ENCODE results near the gene HIRA. TPM values are rescaled to one million over a fixed set of nuclear protein-coding genes. Genes with fewer than 3 reads are reported as not detected.
"Not testable (repeated sequence)": the region's sequence is repeated elsewhere in the genome, so short reads cannot be mapped to it uniquely, and the experiment has no call there.

The HIRA gene
- total RNA-seq, 5 donors from 2014 or later (not counting 1 experiment from before 2014, with no cell fraction given), result 24.4 to 31.4 (median 29.2) TPM

- CTCF ChIA-PET; H3K4me3 ChIP-seq (ENCODE audit: control insufficient read depth in 1 of 2, extremely low read depth in 1 of 2, low read length in 1 of 2); H3K27me3 Mint-ChIP-seq; ATAC-seq (replicated peaks in 1 of 4); DNase-seq; H3K4me3 Mint-ChIP-seq; POLR2A ChIA-PET; H3K27me3 ChIP-seq (replicated peaks in 1 of 2; ENCODE audit: control insufficient read depth in 2 of 2, extremely low read depth in 1 of 2, insufficient read depth in 2 of 2, low read length in 1 of 2); H3K9me3 ChIP-seq; H3K27ac ChIP-seq (ENCODE audit: low read length); H3K4me1 ChIP-seq (ENCODE audit: control insufficient read depth in 1 of 2, extremely low read depth in 1 of 2, insufficient read depth in 2 of 2, low read length in 2 of 2); H3K4me1 Mint-ChIP-seq; H3K27ac Mint-ChIP-seq: not testable (repeated sequence)
- 60% methylated on average over 2 of the region's 5 CpGs for WGBS (ENCODE audit: insufficient coverage)
- Mint-ChIP-seq H3K36me3 (peaks cover 59% of the 10 kb centered on the region), H3K9me3 (peaks cover 4 to 18% (median 17%) of the 10 kb centered on the region in 3 donors)
- peaks cover 26 to 36% of the 10 kb centered on the region in 2 donors for H3K36me3 ChIP-seq (ENCODE audit: control insufficient read depth in 2 of 2, extremely low read depth in 1 of 2, insufficient read depth in 1 of 2, low read length in 1 of 2)
Measured at GRCh38 chr22:19330205-19330604, 101.3 kb downstream of the HIRA start.

- Mint-ChIP-seq H3K36me3 (peaks cover 53% of the 10 kb centered on the region), H3K27ac (no peak overlapping the region), H3K9me3 (peaks cover 0 to 14% (median 14%) of the 10 kb centered on the region in 3 donors), H3K4me1 (no peaks in the 10 kb centered on the region), H3K27me3 (no peaks in the 10 kb centered on the region), H3K4me3 (no peak overlapping the region)
- DNase-seq, result no peak
- H3K36me3 ChIP-seq (ENCODE audit: control insufficient read depth in 2 of 2, extremely low read depth in 1 of 2, insufficient read depth in 1 of 2, low read length in 1 of 2), result peaks cover 26 to 34% of the 10 kb centered on the region in 2 donors
- no peaks in the 10 kb centered on the region for H3K27me3 ChIP-seq (replicated peaks in 1 of 2; ENCODE audit: control insufficient read depth in 2 of 2, extremely low read depth in 1 of 2, insufficient read depth in 2 of 2, low read length in 1 of 2)
- H3K27ac ChIP-seq (ENCODE audit: low read length), result no peak overlapping the region
- whole genome bisulfite sequencing (ENCODE audit: insufficient coverage), result 100% methylated on average over 2 of the region's 3 CpGs
- no peak for ATAC-seq (replicated peaks in 1 of 4)
- H3K4me1 ChIP-seq (ENCODE audit: control insufficient read depth in 1 of 2, extremely low read depth in 1 of 2, insufficient read depth in 2 of 2, low read length in 2 of 2), result no peaks in the 10 kb centered on the region
- CTCF ChIA-PET, result no interaction called here
- POLR2A ChIA-PET, result no interaction called here
- H3K9me3 ChIP-seq, result peaks cover 3% of the 10 kb centered on the region
- H3K4me3 ChIP-seq (ENCODE audit: control insufficient read depth in 1 of 2, extremely low read depth in 1 of 2, low read length in 1 of 2), result no peak overlapping the region
Measured at GRCh38 chr22:19329454-19329853, 102.1 kb downstream of the HIRA start.

GRCh38 chr22:19325296-19325948, 106.1 kb downstream of the HIRA start:
- H3K27me3 Mint-ChIP-seq, result no peaks in the 10 kb centered on the region
- Histone ChIP-seq H3K4me1 (ENCODE audit: control insufficient read depth in 1 of 2, extremely low read depth in 1 of 2, insufficient read depth in 2 of 2, low read length in 2 of 2) (no peaks in the 10 kb centered on the region), H3K27ac (ENCODE audit: low read length) (no peak overlapping the region), H3K27me3 (replicated peaks in 1 of 2; ENCODE audit: control insufficient read depth in 2 of 2, extremely low read depth in 1 of 2, insufficient read depth in 2 of 2, low read length in 1 of 2) (no peaks in the 10 kb centered on the region), H3K9me3 (no peaks in the 10 kb centered on the region), H3K36me3 (ENCODE audit: control insufficient read depth in 2 of 2, extremely low read depth in 1 of 2, insufficient read depth in 1 of 2, low read length in 1 of 2) (peaks cover 9 to 11% of the 10 kb centered on the region in 2 donors), H3K4me3 (ENCODE audit: control insufficient read depth in 1 of 2, extremely low read depth in 1 of 2, low read length in 1 of 2) (no peak overlapping the region)
- peaks cover 21% of the 10 kb centered on the region for H3K36me3 Mint-ChIP-seq
- WGBS (ENCODE audit: insufficient coverage), result no CpG with 5 or more reads among the region's 5 CpGs
- H3K27ac Mint-ChIP-seq, result no peak overlapping the region
- CTCF ChIA-PET, result no interaction called here
- no peaks in the 10 kb centered on the region for H3K4me1 Mint-ChIP-seq
- DNase-seq (no peak), ATAC-seq (replicated peaks in 1 of 4) (no peak)
- peaks cover 0 to 11% (median 5%) of the 10 kb centered on the region in 3 donors for H3K9me3 Mint-ChIP-seq
- H3K4me3 Mint-ChIP-seq, result no peak overlapping the region
- POLR2A ChIA-PET, result no interaction called here

GRCh38 chr22:19323420-19323819, 108.1 kb downstream of the HIRA start:
- DNase-seq; H3K4me3 Mint-ChIP-seq; POLR2A ChIA-PET; H3K27me3 Mint-ChIP-seq; H3K4me3 ChIP-seq (ENCODE audit: control insufficient read depth in 1 of 2, extremely low read depth in 1 of 2, low read length in 1 of 2); H3K9me3 ChIP-seq; H3K36me3 ChIP-seq (ENCODE audit: control insufficient read depth in 2 of 2, extremely low read depth in 1 of 2, insufficient read depth in 1 of 2, low read length in 1 of 2); H3K36me3 Mint-ChIP-seq; H3K4me1 ChIP-seq (ENCODE audit: control insufficient read depth in 1 of 2, extremely low read depth in 1 of 2, insufficient read depth in 2 of 2, low read length in 2 of 2); H3K27ac Mint-ChIP-seq; ATAC-seq (replicated peaks in 1 of 4); H3K27ac ChIP-seq (ENCODE audit: low read length); H3K27me3 ChIP-seq (replicated peaks in 1 of 2; ENCODE audit: control insufficient read depth in 2 of 2, extremely low read depth in 1 of 2, insufficient read depth in 2 of 2, low read length in 1 of 2); H3K4me1 Mint-ChIP-seq: not testable (repeated sequence)
- H3K9me3 Mint-ChIP-seq, result peaks cover 0 to 20% (median 13%) of the 10 kb centered on the region in 3 donors
- 97% methylated on average over 4 of the region's 6 CpGs for WGBS (ENCODE audit: insufficient coverage)
- CTCF ChIA-PET, result interaction anchor here in 1 of 2 donors (0.6 kb wide), 1 partner anchor 118 kb away, joined by 3 read pairs; no protein-coding TSS in a partner anchor

GRCh38 chr22:19321757-19322156, 109.8 kb downstream of the HIRA start:
- DNase-seq (no peak), ATAC-seq (replicated peaks in 1 of 4) (no peak)
- no peaks in the 10 kb centered on the region for H3K36me3 ChIP-seq (ENCODE audit: control insufficient read depth in 2 of 2, extremely low read depth in 1 of 2, insufficient read depth in 1 of 2, low read length in 1 of 2)
- ChIA-PET CTCF (no interaction called here), POLR2A (no interaction called here)
- no peak overlapping the region for H3K27ac ChIP-seq (ENCODE audit: low read length)
- Mint-ChIP-seq H3K4me1 (no peaks in the 10 kb centered on the region), H3K36me3 (peaks cover 4% of the 10 kb centered on the region), H3K27ac (no peak overlapping the region), H3K9me3 (peaks cover 4 to 22% (median 20%) of the 10 kb centered on the region in 3 donors), H3K27me3 (no peaks in the 10 kb centered on the region), H3K4me3 (no peak overlapping the region)
- no CpG with 5 or more reads among the region's 2 CpGs for WGBS (ENCODE audit: insufficient coverage)
- H3K4me1 ChIP-seq (ENCODE audit: control insufficient read depth in 1 of 2, extremely low read depth in 1 of 2, insufficient read depth in 2 of 2, low read length in 2 of 2), result no peaks in the 10 kb centered on the region
- H3K4me3 ChIP-seq (ENCODE audit: control insufficient read depth in 1 of 2, extremely low read depth in 1 of 2, low read length in 1 of 2), result no peak overlapping the region
- H3K9me3 ChIP-seq, result no peaks in the 10 kb centered on the region
- no peaks in the 10 kb centered on the region for H3K27me3 ChIP-seq (replicated peaks in 1 of 2; ENCODE audit: control insufficient read depth in 2 of 2, extremely low read depth in 1 of 2, insufficient read depth in 2 of 2, low read length in 1 of 2)

GRCh38 chr22:19320136-19320535, 111.4 kb downstream of the HIRA start:
- H3K9me3 ChIP-seq; DNase-seq; H3K4me1 Mint-ChIP-seq; H3K27me3 Mint-ChIP-seq; H3K36me3 Mint-ChIP-seq; H3K4me3 Mint-ChIP-seq; H3K36me3 ChIP-seq (ENCODE audit: control insufficient read depth in 2 of 2, extremely low read depth in 1 of 2, insufficient read depth in 1 of 2, low read length in 1 of 2); H3K4me3 ChIP-seq (ENCODE audit: control insufficient read depth in 1 of 2, extremely low read depth in 1 of 2, low read length in 1 of 2); H3K27ac ChIP-seq (ENCODE audit: low read length); POLR2A ChIA-PET; ATAC-seq (replicated peaks in 1 of 4); CTCF ChIA-PET; H3K27ac Mint-ChIP-seq; H3K27me3 ChIP-seq (replicated peaks in 1 of 2; ENCODE audit: control insufficient read depth in 2 of 2, extremely low read depth in 1 of 2, insufficient read depth in 2 of 2, low read length in 1 of 2); H3K4me1 ChIP-seq (ENCODE audit: control insufficient read depth in 1 of 2, extremely low read depth in 1 of 2, insufficient read depth in 2 of 2, low read length in 2 of 2): not testable (repeated sequence)
- H3K9me3 Mint-ChIP-seq, result peaks cover 4 to 21% (median 20%) of the 10 kb centered on the region in 3 donors
- WGBS (ENCODE audit: insufficient coverage), result no CpG with 5 or more reads among the region's 8 CpGs

- H3K36me3 Mint-ChIP-seq, result peaks cover 6% of the 10 kb centered on the region
- H3K27ac Mint-ChIP-seq, result no peak overlapping the region
- H3K4me3 Mint-ChIP-seq, result no peak overlapping the region
- ChIA-PET POLR2A (no interaction called here), CTCF (no interaction called here)
- DNase-seq, result no peak
- peaks cover under 1% of the 10 kb centered on the region for H3K9me3 ChIP-seq
- H3K4me1 Mint-ChIP-seq, result no peaks in the 10 kb centered on the region
- H3K36me3 ChIP-seq (ENCODE audit: control insufficient read depth in 2 of 2, extremely low read depth in 1 of 2, insufficient read depth in 1 of 2, low read length in 1 of 2), result no peaks in the 10 kb centered on the region
- no peak overlapping the region for H3K27ac ChIP-seq (ENCODE audit: low read length)
- H3K9me3 Mint-ChIP-seq, result peaks cover 4 to 24% (median 22%) of the 10 kb centered on the region in 3 donors
- H3K27me3 Mint-ChIP-seq, result no peaks in the 10 kb centered on the region
- no peak overlapping the region for H3K4me3 ChIP-seq (ENCODE audit: control insufficient read depth in 1 of 2, extremely low read depth in 1 of 2, low read length in 1 of 2)
- no peak for ATAC-seq (replicated peaks in 1 of 4)
- no peaks in the 10 kb centered on the region for H3K27me3 ChIP-seq (replicated peaks in 1 of 2; ENCODE audit: control insufficient read depth in 2 of 2, extremely low read depth in 1 of 2, insufficient read depth in 2 of 2, low read length in 1 of 2)
- no peaks in the 10 kb centered on the region for H3K4me1 ChIP-seq (ENCODE audit: control insufficient read depth in 1 of 2, extremely low read depth in 1 of 2, insufficient read depth in 2 of 2, low read length in 2 of 2)
Measured at GRCh38 chr22:19319281-19319680, 112.3 kb downstream of the HIRA start.
